HCT116 (cell line): ENCODE measurements around the gene IL6ST.

Source experiments
- POLR2AphosphoS5 ChIP-seq: IDR thresholded peaks from 2 replicates; pipeline ENCODE4 v1.6.1; 2011; ENCODE audit warnings: mild to moderate bottlenecking, low read depth, low read length, moderate library complexity
- ZBTB33 ChIP-seq: IDR thresholded peaks from 2 replicates; pipeline ENCODE4 v1.6.1; 2011; ENCODE audit warnings: mild to moderate bottlenecking, low read length, moderate library complexity; ENCODE audit not compliant: insufficient replicate concordance; ENCODE audit errors: extremely low read depth

GRCh38 chr5:56006094-56006493 lies 11.3 kb upstream of the IL6ST start:
- TF ChIP-seq POLR2AphosphoS5 (no peak), ZBTB33 (no peak)
